Astrocyte of the cerebellum (primary cell): ENCODE measurements around the gene TTF1.

Experiments used
- DNase-seq: peaks from one replicate; pipeline ENCODE4 v3.0.0-alpha.2; 2011; ENCODE audit warnings: low read depth
- H3K4me3 ChIP-seq: 2 replicates; pipeline ENCODE4 v1.5.1; 2011; ENCODE audit warnings: mild to moderate bottlenecking, low read depth, low read length, moderate library complexity
- in situ Hi-C: cut with HindIII; loops from 2 replicates; pipeline ENCODE4 v1.10.0; 2017; ENCODE audit warnings: low sequenced_read_pairs
- TF ChIP-seq, protein P1 (sequence below): IDR thresholded peaks from 2 replicates; pipeline ENCODE4 v1.5.1; 2012; ENCODE audit warnings: low read length, low read depth, moderate library complexity, mild to moderate bottlenecking; ENCODE audit errors: missing control alignments

Gene TTF1, protein sequence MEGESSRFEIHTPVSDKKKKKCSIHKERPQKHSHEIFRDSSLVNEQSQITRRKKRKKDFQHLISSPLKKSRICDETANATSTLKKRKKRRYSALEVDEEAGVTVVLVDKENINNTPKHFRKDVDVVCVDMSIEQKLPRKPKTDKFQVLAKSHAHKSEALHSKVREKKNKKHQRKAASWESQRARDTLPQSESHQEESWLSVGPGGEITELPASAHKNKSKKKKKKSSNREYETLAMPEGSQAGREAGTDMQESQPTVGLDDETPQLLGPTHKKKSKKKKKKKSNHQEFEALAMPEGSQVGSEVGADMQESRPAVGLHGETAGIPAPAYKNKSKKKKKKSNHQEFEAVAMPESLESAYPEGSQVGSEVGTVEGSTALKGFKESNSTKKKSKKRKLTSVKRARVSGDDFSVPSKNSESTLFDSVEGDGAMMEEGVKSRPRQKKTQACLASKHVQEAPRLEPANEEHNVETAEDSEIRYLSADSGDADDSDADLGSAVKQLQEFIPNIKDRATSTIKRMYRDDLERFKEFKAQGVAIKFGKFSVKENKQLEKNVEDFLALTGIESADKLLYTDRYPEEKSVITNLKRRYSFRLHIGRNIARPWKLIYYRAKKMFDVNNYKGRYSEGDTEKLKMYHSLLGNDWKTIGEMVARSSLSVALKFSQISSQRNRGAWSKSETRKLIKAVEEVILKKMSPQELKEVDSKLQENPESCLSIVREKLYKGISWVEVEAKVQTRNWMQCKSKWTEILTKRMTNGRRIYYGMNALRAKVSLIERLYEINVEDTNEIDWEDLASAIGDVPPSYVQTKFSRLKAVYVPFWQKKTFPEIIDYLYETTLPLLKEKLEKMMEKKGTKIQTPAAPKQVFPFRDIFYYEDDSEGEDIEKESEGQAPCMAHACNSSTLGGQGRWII

DNA sequence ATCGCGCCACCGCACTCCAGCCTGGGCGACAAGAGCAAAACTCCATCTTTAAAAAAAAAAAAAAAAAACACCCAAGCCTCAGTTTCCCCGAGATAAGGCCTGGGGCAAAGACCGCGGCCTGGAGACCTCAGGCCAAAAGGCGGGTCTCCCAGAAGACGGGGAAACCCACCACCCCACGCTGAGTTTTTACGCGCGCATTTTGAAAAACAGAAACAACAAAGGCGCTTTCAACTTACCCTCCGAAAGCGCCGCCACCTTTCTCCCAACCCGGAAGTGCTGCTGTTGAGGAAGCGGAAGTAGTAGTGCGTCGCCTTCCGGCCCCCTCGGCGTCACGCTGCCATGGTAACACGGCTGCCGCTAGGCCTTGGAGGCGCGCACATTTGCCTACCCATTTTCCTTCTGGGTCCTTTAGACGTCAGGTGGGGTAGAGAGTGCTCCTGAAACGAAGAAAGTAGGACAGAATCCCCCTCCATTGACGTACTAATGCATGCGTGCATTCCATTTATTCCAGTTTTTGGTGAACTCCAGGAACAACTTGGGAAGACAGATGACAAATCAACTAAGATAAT, at the start of gene TTF1:
TTF1 (minus strand) TSS at position 287 of the 569 bp plus-strand sequence. CDS start 4,019 bp downstream, outside the sequence.
- in situ Hi-C loops = no loop called here
- TF ChIP-seq, protein P1, sequence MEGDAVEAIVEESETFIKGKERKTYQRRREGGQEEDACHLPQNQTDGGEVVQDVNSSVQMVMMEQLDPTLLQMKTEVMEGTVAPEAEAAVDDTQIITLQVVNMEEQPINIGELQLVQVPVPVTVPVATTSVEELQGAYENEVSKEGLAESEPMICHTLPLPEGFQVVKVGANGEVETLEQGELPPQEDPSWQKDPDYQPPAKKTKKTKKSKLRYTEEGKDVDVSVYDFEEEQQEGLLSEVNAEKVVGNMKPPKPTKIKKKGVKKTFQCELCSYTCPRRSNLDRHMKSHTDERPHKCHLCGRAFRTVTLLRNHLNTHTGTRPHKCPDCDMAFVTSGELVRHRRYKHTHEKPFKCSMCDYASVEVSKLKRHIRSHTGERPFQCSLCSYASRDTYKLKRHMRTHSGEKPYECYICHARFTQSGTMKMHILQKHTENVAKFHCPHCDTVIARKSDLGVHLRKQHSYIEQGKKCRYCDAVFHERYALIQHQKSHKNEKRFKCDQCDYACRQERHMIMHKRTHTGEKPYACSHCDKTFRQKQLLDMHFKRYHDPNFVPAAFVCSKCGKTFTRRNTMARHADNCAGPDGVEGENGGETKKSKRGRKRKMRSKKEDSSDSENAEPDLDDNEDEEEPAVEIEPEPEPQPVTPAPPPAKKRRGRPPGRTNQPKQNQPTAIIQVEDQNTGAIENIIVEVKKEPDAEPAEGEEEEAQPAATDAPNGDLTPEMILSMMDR = no peak
- H3K4me3 ChIP-seq = peak within 1 kb of the TSS; percentile 74
- peak; percentile 80 for DNase-seq

DNA sequence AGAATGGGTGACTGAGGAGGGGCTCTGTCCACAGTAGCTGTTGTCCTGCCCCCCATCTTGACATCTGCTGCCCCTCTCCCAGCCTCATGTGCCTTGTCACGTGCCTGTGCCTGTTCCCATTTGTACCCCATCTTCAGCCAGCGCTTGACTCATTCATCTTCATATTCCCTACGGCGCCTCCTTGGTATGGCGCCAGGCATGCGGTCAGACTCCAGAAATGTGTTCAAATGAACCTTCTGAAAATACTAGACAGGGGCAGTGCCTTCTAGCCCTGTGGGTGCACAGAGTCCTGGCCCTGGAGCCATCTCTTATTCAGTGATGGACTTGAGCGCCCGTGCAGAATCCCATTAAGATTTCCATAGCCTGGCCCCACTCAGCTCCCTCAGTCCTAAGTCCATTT, 49.6 kb upstream of the TTF1 start:
- TF ChIP-seq, protein P1 = no peak
- no peak for DNase-seq
- in situ Hi-C loops = no loop called here
- H3K4me3 ChIP-seq = no peak overlapping the region

DNA sequence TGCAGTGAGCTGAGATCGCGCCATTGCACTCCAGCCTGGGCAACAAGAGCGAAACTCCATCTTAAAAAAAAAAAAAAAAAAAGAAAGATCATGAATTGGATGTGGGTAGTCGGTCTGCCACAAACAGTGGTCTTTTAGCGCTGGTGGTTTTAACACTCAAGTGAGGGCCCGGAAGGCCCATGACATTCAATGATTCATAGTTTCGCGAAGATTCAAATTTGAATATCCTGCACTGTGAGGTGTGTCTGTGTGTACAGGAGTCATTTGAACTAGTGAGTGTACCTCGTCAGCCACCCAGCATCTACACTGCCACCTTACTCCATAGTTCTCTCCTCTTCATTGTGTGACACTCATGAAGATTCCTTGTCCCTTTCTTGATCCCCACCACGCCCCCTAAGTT, 44.6 kb upstream of the TTF1 start:
- TF ChIP-seq, protein P1 = no peak
- no peak for DNase-seq
- in situ Hi-C loops = no loop called here
- no peak overlapping the region for H3K4me3 ChIP-seq

DNA sequence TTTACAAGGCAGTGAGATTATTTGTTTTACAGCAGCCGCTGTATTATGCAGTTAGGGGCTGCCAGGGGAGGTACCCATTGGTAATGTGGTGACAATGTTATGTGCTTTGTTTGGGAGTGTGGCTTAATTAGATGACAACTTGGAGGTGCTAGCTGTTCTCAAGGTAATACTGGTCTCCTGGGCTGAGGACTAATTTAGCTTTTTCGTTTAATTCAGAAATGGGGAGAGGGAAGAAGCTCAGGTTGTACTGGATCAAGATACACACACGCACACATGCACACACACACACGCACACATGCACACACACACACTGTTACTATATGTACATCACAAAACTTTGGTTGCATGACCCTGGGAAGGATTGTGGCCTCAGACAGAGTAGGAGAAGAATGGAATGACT, 41.3 kb upstream of the TTF1 start:
- DNase-seq = no peak
- H3K4me3 ChIP-seq = no peak overlapping the region
- TF ChIP-seq, protein P1 = no peak
- in situ Hi-C loops = no loop called here

DNA sequence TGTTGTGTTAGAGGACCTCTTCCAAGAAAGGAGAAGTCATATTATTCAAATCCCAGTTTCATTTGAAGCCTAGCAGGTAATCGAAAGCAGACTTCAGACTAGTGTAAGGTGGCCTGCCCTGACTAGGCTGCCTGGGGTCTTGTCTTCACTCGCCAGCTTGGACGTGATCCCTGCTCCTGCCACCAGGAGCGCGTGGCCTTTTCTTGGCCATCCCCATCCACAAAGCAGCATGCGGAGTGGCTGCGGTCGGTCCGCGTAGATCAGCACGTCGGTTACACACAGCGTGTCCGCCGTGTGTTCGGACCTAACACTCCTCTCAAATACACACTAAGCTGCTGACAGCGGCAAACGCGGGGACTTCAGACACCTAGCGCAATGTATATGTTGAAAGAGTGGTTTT, 40.7 kb upstream of the TTF1 start:
- TF ChIP-seq, protein P1 = peak; percentile 20
- DNase-seq = no peak
- no peak overlapping the region for H3K4me3 ChIP-seq
- in situ Hi-C loops = no loop called here

DNA sequence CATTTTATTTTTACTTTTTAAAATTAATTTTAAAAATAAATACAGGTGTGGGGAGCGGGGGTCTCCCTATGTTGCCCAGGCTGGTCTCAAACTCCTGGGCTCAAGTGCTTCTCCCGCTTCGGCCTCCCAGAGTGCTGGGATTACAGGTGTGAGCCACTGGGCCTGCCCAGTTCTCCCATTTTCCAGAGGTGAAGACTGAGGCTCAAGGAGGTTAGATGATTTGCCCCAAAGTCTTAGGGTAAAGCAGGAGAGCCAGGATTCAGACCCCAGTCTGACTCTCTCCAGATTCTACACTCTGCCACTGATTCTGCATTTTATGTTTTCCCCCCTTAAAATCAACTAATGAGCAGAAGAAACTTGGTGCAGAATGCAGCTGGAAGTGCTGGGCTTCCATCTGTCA, 40.2 kb upstream of the TTF1 start:
- in situ Hi-C loops = no loop called here
- DNase-seq = no peak
- TF ChIP-seq, protein P1 = no peak
- H3K4me3 ChIP-seq = no peak overlapping the region
